Upper lobe of left lung (tissue), 4 donors: ENCODE results near the gene EXOC6B.

ENCODE experiments used
- CTCF ChIP-seq, 6 experiments: fragments of 450-650 bp in 4 of 6; fragments of 200-600 bp in 2 of 6; sonication (generic) in 2 of 6; IDR thresholded peaks; one replicate each; pipeline ENCODE4 v1.5.1; 2016 to 2019; ENCODE audit warnings: antibody characterized with exemption in 6 of 6
- POLR2A ChIP-seq, 4 donors: fragments of 450-650 bp; IDR thresholded peaks; one replicate each; pipeline ENCODE4 v1.5.1; 2016 to 2017; ENCODE audit warnings: antibody characterized with exemption in 4 of 4, mild to moderate bottlenecking in 2 of 4

- TF ChIP-seq CTCF (IDR thresholded peaks at IDR 0.05) (no peak), POLR2A (IDR thresholded peaks at IDR 0.05) (no peak)
Measured at GRCh38 chr2:72871880-72872279, 46.0 kb upstream of the EXOC6B start.
